A549 (cell line): ENCODE results near the gene DUSP9. TPM values are rescaled to one million over a fixed set of nuclear protein-coding genes. Genes with fewer than 3 reads are reported as not detected.

ENCODE experiments used
- ATAC-seq, 2 experiments: fragments of 200-7000 bp in 1 of 2; fragments of >200 bp in 1 of 2; cut with Nextera tagmentation in 1 of 2; cut with Tn5 transposase in 1 of 2; 3 replicates each; pipeline versions ENCODE4 v1.8.0 to v1.9.1; 2018 to 2020; ENCODE audit warnings: mild to moderate bottlenecking in 1 of 2, moderate library complexity in 1 of 2
- CTCF ChIA-PET: fragments of 300-600 bp; sonication (Branson Sonifier 250); formaldehyde crosslinking; extraction: SDS; loops from one replicate; lab custom pipeline; 2021; ENCODE audit warnings: antibody characterized with exemption, inconsistent platforms; lab: Yijun Ruan, JAX
- POLR2A ChIA-PET: fragments of 350-600 bp; formaldehyde crosslinking; extraction: SDS; loops from one replicate; lab custom pipeline; 2021; ENCODE audit warnings: antibody characterized with exemption, inconsistent platforms; lab: Yijun Ruan, JAX
- DNase-seq, 2 experiments: peaks; one replicate each; pipeline versions ENCODE4 v3.0.0 to v3.0.0-alpha.2; 2011 to 2016; ENCODE audit warnings: low read depth in 1 of 2, low spot score in 1 of 2
- FAIRE-seq: peaks from 2 replicates; lab custom pipeline; 2011; peaks lifted over from hg19 to GRCh38; lab: Jason Lieb, UNC
- H3K27ac ChIP-seq, 2 experiments: fragments of >200 bp; sonication (Bioruptor Twin); formaldehyde crosslinking; 3 replicates each; pipeline ENCODE4 v1.5.1; 2016 to 2017
- H3K4me1 ChIP-seq: fragments of >200 bp; sonication (Bioruptor Twin); formaldehyde crosslinking; 3 replicates; pipeline ENCODE4 v1.6.1; 2016
- H3K4me2 ChIP-seq: fragments of >200 bp; sonication (Bioruptor Twin); formaldehyde crosslinking; 3 replicates; pipeline ENCODE4 v1.6.1; 2016
- H3K4me3 ChIP-seq: fragments of >200 bp; sonication (Bioruptor Twin); formaldehyde crosslinking; 3 replicates; pipeline ENCODE4 v1.5.1; 2016
- H3K9me3 ChIP-seq: fragments of >200 bp; sonication (Bioruptor Twin); formaldehyde crosslinking; 3 replicates; pipeline ENCODE4 v1.6.1; 2016
- EHF ChIP-seq: fragments of 250-450 bp; sonication (Bioruptor Pico); IDR thresholded peaks from 2 replicates; pipeline ENCODE4 v1.5.0; 2020; ENCODE audit warnings: mild to moderate bottlenecking
- EHMT2 ChIP-seq: fragments of 200-600 bp; sonication (generic); IDR thresholded peaks from 2 replicates; pipeline ENCODE4 v1.6.1; 2016; ENCODE audit warnings: antibody characterized with exemption, low read depth, mild to moderate bottlenecking, moderate library complexity
- ESRRA ChIP-seq: fragments of 150-350 bp; IDR thresholded peaks from 2 replicates; pipeline ENCODE4 v1.6.1; 2014; ENCODE audit warnings: mild to moderate bottlenecking, low read length, borderline replicate concordance
- FOSB ChIP-seq: fragments of 250-450 bp; sonication (Bioruptor Pico); IDR thresholded peaks from 2 replicates; pipeline ENCODE4 v1.5.0; 2020; ENCODE audit warnings: mild to moderate bottlenecking, moderate library complexity
- HDAC2 ChIP-seq: fragments of 200-600 bp; sonication (generic); IDR thresholded peaks from 2 replicates; pipeline ENCODE4 v1.6.1; 2016
- HOXA7 ChIP-seq: fragments of 250-450 bp; sonication (Bioruptor Pico); IDR thresholded peaks from 2 replicates; pipeline ENCODE4 v1.5.0; 2020; ENCODE audit warnings: mild to moderate bottlenecking, moderate library complexity
- HOXB13 ChIP-seq: fragments of 250-450 bp; sonication (Bioruptor Pico); IDR thresholded peaks from 2 replicates; pipeline ENCODE4 v1.5.0; 2020; ENCODE audit warnings: low read depth, mild to moderate bottlenecking, moderate library complexity
- JUNB ChIP-seq: fragments of >200 bp; sonication (Bioruptor Twin); formaldehyde crosslinking; IDR thresholded peaks from 2 replicates; pipeline ENCODE4 v1.6.1; 2016
- KDM1A ChIP-seq: fragments of 200-600 bp; sonication (generic); IDR thresholded peaks from 2 replicates; pipeline ENCODE4 v1.6.1; 2016; ENCODE audit warnings: low read depth, mild to moderate bottlenecking
- KDM5A ChIP-seq: fragments of 200-600 bp; sonication (generic); IDR thresholded peaks from 2 replicates; pipeline ENCODE4 v1.6.1; 2016; ENCODE audit warnings: antibody characterized with exemption, mild to moderate bottlenecking
- MAZ ChIP-seq: fragments of 150-350 bp; IDR thresholded peaks from 2 replicates; pipeline ENCODE4 v1.6.1; 2014; ENCODE audit warnings: antibody characterized with exemption, low read depth, low read length, borderline replicate concordance
- NFE2L2 ChIP-seq: fragments of 150-350 bp; conservative IDR thresholded peaks from 2 replicates; pipeline ENCODE4 v1.6.1; 2014; ENCODE audit warnings: low read length
- NPAS2 ChIP-seq: fragments of 250-450 bp; sonication (Bioruptor Pico); IDR thresholded peaks from 2 replicates; pipeline ENCODE4 v1.8.0; 2022; ENCODE audit warnings: mild to moderate bottlenecking, moderate library complexity, borderline replicate concordance
- RAD21 ChIP-seq, 2 experiments: fragments of >200 bp in 1 of 2; sonication (Bioruptor Twin) in 1 of 2; formaldehyde crosslinking in 1 of 2; IDR thresholded peaks in 1 of 2; conservative IDR thresholded peaks in 1 of 2; 2 replicates in 1 of 2; 3 replicates in 1 of 2; pipeline ENCODE4 v1.6.1; 2012 to 2018; ENCODE audit warnings: inconsistent platforms in 1 of 2
- RARB ChIP-seq: fragments of 250-450 bp; sonication (Bioruptor Pico); IDR thresholded peaks from 2 replicates; pipeline ENCODE4 v1.8.0; 2021; ENCODE audit warnings: mild to moderate bottlenecking, moderate library complexity
- SMC3 ChIP-seq: fragments of >200 bp; sonication (Bioruptor Twin); formaldehyde crosslinking; IDR thresholded peaks from 3 replicates; pipeline ENCODE4 v1.6.1; 2018; ENCODE audit warnings: inconsistent platforms
- TFCP2L1 ChIP-seq: fragments of 250-450 bp; sonication (Bioruptor Pico); IDR thresholded peaks from 2 replicates; pipeline ENCODE4 v1.5.0; 2021; ENCODE audit warnings: mild to moderate bottlenecking
- ZC3H11A ChIP-seq: fragments of 450-650 bp; IDR thresholded peaks from 2 replicates; pipeline ENCODE4 v1.6.1; 2014; ENCODE audit warnings: antibody characterized with exemption, mild to moderate bottlenecking
- ZFP36 ChIP-seq: fragments of 450-650 bp; IDR thresholded peaks from 2 replicates; pipeline ENCODE4 v1.6.1; 2014; ENCODE audit warnings: borderline replicate concordance; ENCODE audit not compliant: partially characterized antibody
- ZNF302 ChIP-seq: fragments of 250-450 bp; sonication (Bioruptor Pico); IDR thresholded peaks from 2 replicates; pipeline ENCODE4 v1.9.0; 2021; ENCODE audit warnings: inconsistent platforms, mild to moderate bottlenecking, moderate library complexity
- ZSCAN20 ChIP-seq: fragments of 250-450 bp; sonication (Bioruptor Pico); IDR thresholded peaks from 2 replicates; pipeline ENCODE4 v1.8.0; 2022; ENCODE audit warnings: mild to moderate bottlenecking, moderate library complexity
- WGBS: methylation state at CpG from one replicate; pipeline ENCODE4 v1.1.6; 2017; ENCODE audit errors: missing lambda C conversion rate; 5-methylcytosine and 5-hydroxymethylcytosine counted together
- polyA plus RNA-seq, 4 experiments: library from polyadenylated mRNA; depleted of rRNA in 3 of 4; stranded (reverse); fragments of >200 nt; fragmentation: RNase III in 1 of 4; extraction: RNeasy Plus Mini Kit Qiagen cat#74134 plus additional on column Dnase treatment in 1 of 4; gene quantifications; 2 replicates in 3 of 4; 3 replicates in 1 of 4; pipeline ENCODE4 v1.2.3, GENCODE V29; 2011 to 2017
- TF ChIP-seq, protein P1 (sequence below): fragments of 200-600 bp; sonication (generic); IDR thresholded peaks from 2 replicates; pipeline ENCODE4 v1.6.1; 2016; ENCODE audit warnings: antibody characterized with exemption, mild to moderate bottlenecking, moderate library complexity
- TF ChIP-seq, protein P2 (sequence below): fragments of 250-450 bp; sonication (Bioruptor Pico); IDR thresholded peaks from 2 replicates; pipeline ENCODE4 v1.5.0; 2020; ENCODE audit warnings: low read depth, mild to moderate bottlenecking, moderate library complexity
- TF ChIP-seq, protein P3 (sequence below): fragments of >200 bp; sonication (Bioruptor Twin); formaldehyde crosslinking; IDR thresholded peaks from 2 replicates; pipeline ENCODE4 v1.6.1; 2016
- TF ChIP-seq, protein P4 (sequence below): fragments of 450-650 bp; IDR thresholded peaks from 2 replicates; pipeline ENCODE4 v1.6.1; 2014; ENCODE audit warnings: antibody characterized with exemption
- TF ChIP-seq, protein P5 (sequence below): IDR thresholded peaks from 2 replicates; pipeline ENCODE4 v1.6.1; 2012
- TF ChIP-seq, protein P6 (sequence below): IDR thresholded peaks from 2 replicates; pipeline ENCODE4 v1.6.1; 2012

DUSP9 gene
- polyA plus RNA-seq, 2 of the 4 experiments (the other 2 are of a cell fraction): 0.75 to 1.6 TPM

DNA sequence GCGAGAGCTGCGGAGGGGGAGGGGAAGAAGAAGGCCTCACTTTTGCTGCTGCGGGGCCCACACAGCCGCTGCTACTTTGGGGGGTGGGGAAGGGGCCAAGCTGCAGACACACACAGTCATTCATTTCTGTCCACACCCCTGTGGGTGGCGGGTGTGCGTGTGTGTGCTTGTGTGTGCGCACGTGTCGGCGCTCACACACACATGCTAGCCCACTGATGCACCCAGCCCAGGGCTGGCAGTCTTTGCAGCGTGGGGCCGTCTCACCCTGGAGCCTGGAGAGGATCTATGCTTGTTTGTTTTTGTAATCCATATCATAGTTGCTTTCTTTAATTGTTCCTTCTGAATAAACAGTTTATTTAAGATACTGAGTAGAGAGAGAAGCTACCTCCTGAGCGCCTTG lies 4.0 kb downstream of the DUSP9 start:
- ATAC-seq (no peak), FAIRE-seq (no peak), DNase-seq (no peak)
- WGBS: 95% methylated on average over 9 of the region's 13 CpGs
- Histone ChIP-seq H3K27ac (no peak overlapping the region), H3K4me3 (no peak overlapping the region), H3K4me1 (peaks cover 7% of the 10 kb centered on the region; the same call in 1 of the 3 replicates), H3K4me2 (no peak overlapping the region), H3K9me3 (no peaks in the 10 kb centered on the region)
- ChIA-PET CTCF (interaction anchor here (1.3 to 8.5 kb wide), 5 partner anchors 11 to 111 kb away, joined by 3 to 78 read pairs (median 5); no protein-coding TSS in a partner anchor), POLR2A (no interaction called here)
- TF ChIP-seq KDM5A (no peak), FOSB (CRISPR knock-in tag) (no peak), EHF (CRISPR knock-in tag) (no peak), EHMT2 (no peak), RAD21 (conservative IDR thresholded peaks at IDR 0.05 in 1 of 2, IDR thresholded peaks at IDR 0.05 in 1 of 2) (no peak), ZNF302 (CRISPR knock-in tag) (no peak), NFE2L2 (no peak), TFCP2L1 (CRISPR knock-in tag) (no peak), ZFP36 (no peak), HDAC2 (no peak), ESRRA (no peak), SMC3 (no peak), KDM1A (no peak), HOXA7 (CRISPR knock-in tag) (no peak), MAZ (no peak)
- TF ChIP-seq, protein P1, sequence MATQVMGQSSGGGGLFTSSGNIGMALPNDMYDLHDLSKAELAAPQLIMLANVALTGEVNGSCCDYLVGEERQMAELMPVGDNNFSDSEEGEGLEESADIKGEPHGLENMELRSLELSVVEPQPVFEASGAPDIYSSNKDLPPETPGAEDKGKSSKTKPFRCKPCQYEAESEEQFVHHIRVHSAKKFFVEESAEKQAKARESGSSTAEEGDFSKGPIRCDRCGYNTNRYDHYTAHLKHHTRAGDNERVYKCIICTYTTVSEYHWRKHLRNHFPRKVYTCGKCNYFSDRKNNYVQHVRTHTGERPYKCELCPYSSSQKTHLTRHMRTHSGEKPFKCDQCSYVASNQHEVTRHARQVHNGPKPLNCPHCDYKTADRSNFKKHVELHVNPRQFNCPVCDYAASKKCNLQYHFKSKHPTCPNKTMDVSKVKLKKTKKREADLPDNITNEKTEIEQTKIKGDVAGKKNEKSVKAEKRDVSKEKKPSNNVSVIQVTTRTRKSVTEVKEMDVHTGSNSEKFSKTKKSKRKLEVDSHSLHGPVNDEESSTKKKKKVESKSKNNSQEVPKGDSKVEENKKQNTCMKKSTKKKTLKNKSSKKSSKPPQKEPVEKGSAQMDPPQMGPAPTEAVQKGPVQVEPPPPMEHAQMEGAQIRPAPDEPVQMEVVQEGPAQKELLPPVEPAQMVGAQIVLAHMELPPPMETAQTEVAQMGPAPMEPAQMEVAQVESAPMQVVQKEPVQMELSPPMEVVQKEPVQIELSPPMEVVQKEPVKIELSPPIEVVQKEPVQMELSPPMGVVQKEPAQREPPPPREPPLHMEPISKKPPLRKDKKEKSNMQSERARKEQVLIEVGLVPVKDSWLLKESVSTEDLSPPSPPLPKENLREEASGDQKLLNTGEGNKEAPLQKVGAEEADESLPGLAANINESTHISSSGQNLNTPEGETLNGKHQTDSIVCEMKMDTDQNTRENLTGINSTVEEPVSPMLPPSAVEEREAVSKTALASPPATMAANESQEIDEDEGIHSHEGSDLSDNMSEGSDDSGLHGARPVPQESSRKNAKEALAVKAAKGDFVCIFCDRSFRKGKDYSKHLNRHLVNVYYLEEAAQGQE: no peak
- TF ChIP-seq, protein P2, sequence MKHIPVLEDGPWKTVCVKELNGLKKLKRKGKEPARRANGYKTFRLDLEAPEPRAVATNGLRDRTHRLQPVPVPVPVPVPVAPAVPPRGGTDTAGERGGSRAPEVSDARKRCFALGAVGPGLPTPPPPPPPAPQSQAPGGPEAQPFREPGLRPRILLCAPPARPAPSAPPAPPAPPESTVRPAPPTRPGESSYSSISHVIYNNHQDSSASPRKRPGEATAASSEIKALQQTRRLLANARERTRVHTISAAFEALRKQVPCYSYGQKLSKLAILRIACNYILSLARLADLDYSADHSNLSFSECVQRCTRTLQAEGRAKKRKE (CRISPR knock-in tag): no peak
- TF ChIP-seq, protein P3, sequence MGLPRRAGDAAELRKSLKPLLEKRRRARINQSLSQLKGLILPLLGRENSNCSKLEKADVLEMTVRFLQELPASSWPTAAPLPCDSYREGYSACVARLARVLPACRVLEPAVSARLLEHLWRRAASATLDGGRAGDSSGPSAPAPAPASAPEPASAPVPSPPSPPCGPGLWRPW: no peak
- TF ChIP-seq, protein P4, sequence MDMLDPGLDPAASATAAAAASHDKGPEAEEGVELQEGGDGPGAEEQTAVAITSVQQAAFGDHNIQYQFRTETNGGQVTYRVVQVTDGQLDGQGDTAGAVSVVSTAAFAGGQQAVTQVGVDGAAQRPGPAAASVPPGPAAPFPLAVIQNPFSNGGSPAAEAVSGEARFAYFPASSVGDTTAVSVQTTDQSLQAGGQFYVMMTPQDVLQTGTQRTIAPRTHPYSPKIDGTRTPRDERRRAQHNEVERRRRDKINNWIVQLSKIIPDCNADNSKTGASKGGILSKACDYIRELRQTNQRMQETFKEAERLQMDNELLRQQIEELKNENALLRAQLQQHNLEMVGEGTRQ: no peak

DNA sequence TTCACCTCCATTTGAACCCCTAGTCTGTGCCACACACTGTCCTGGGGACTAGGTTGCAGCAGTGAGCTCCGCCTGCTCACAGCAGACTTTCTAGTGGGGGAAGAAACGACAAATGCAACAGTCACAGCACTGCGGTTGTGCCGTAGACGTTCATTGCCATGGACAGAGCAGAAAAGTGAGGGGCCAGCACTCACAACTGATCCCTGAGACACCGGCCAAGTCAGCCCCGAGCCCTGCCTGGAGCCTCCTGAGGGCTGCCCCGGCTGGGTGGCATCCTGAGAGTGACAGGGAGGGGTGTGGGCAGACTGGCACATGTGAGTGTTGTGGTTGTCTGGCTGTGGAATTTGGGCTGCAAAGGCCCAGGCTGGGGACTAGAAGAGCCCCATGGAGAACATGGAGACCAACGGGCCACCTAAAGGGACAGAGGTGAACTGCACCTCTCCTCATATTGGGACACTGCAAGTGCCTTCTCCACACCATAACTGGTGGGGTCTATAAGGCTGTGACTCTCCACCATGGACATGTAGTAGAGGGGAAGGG lies 4.6 kb downstream of the DUSP9 start:
- peaks cover 1% of the 10 kb centered on the region; the same call in 1 of the 3 replicates for H3K4me1 ChIP-seq
- TF ChIP-seq ZC3H11A: no peak
- no peak for TF ChIP-seq ZSCAN20 (CRISPR knock-in tag)
- no peak for TF ChIP-seq RARB (CRISPR knock-in tag)
- no peak for TF ChIP-seq JUNB
- no peak for TF ChIP-seq NPAS2 (CRISPR knock-in tag)
- TF ChIP-seq, protein P5, sequence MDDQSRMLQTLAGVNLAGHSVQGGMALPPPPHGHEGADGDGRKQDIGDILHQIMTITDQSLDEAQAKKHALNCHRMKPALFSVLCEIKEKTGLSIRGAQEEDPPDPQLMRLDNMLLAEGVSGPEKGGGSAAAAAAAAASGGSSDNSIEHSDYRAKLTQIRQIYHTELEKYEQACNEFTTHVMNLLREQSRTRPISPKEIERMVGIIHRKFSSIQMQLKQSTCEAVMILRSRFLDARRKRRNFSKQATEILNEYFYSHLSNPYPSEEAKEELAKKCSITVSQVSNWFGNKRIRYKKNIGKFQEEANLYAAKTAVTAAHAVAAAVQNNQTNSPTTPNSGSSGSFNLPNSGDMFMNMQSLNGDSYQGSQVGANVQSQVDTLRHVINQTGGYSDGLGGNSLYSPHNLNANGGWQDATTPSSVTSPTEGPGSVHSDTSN: no peak
- TF ChIP-seq HDAC2: no peak
- TF ChIP-seq HOXB13 (CRISPR knock-in tag): no peak
- TF ChIP-seq, protein P4: no peak
- TF ChIP-seq, protein P6, sequence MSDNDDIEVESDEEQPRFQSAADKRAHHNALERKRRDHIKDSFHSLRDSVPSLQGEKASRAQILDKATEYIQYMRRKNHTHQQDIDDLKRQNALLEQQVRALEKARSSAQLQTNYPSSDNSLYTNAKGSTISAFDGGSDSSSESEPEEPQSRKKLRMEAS: no peak
- TF ChIP-seq, all 56 proteins: peak for 0
- POLR2A ChIA-PET: no interaction called here
- Histone ChIP-seq H3K9me3 (no peaks in the 10 kb centered on the region), H3K4me2 (no peak overlapping the region), H3K27ac (no peak overlapping the region), H3K4me3 (no peak overlapping the region)
- FAIRE-seq: no peak
- 78% methylated on average over 7 of the region's 9 CpGs for WGBS
- DNase-seq: peak; percentile 35 to 44
- ATAC-seq: peak; percentile 72 to 81
- CTCF ChIA-PET: interaction anchor here (1.0 to 8.5 kb wide), 5 partner anchors 11 to 113 kb away, joined by 3 to 78 read pairs (median 4); no protein-coding TSS in a partner anchor
